HG03571 (cell line): ENCODE results near the gene ABCB8.

Experiments
- ATAC-seq: cut with Tn5 transposase; IDR thresholded peaks from one replicate; pipeline ENCODE4 v1.9.1; 2021; ENCODE audit not compliant: unreplicated experiment

Gene ABCB8

GRCh38 chr7:151028131-151028947 lies at the start of gene ABCB8:
Gene ABCB8, plus strand, starts transcription at chr7:151028450. Its CDS starts 66 bp downstream, at chr7:151028516.
- peak; percentile 95 for ATAC-seq

GRCh38 chr7:150979713-150980390 lies 48.4 kb upstream of the ABCB8 start:
- ATAC-seq: no peak

GRCh38 chr7:150980663-150981062 lies 47.6 kb upstream of the ABCB8 start:
- ATAC-seq: no peak

GRCh38 chr7:150981644-150982043 lies 46.6 kb upstream of the ABCB8 start:
- no peak for ATAC-seq

GRCh38 chr7:150982351-150982750 lies 45.9 kb upstream of the ABCB8 start:
- no peak for ATAC-seq

- ATAC-seq: no peak
Observed at GRCh38 chr7:150983893-150984368, 44.3 kb upstream of the ABCB8 start.

- no peak for ATAC-seq
Observed at GRCh38 chr7:150986099-150986512, 42.1 kb upstream of the ABCB8 start.

GRCh38 chr7:150986556-150986955 lies 41.7 kb upstream of the ABCB8 start:
- no peak for ATAC-seq

- ATAC-seq: no peak
Observed at GRCh38 chr7:150988230-150989226, 39.7 kb upstream of the ABCB8 start.

GRCh38 chr7:150989456-150989855 lies 38.8 kb upstream of the ABCB8 start:
- no peak for ATAC-seq

GRCh38 chr7:150990416-150991186 lies 37.6 kb upstream of the ABCB8 start, which contains the start of gene NOS3:
Gene NOS3, plus strand, starts transcription at chr7:150991017. Its CDS starts 2,787 bp downstream, at chr7:150993804.
- ATAC-seq: no peak

GRCh38 chr7:150992051-150992640 lies 36.1 kb upstream of the ABCB8 start:
- no peak for ATAC-seq

- ATAC-seq: no peak
Observed at GRCh38 chr7:150992833-150993302, 35.4 kb upstream of the ABCB8 start.

- ATAC-seq: no peak
Observed at GRCh38 chr7:150993511-150993910, 34.7 kb upstream of the ABCB8 start.

GRCh38 chr7:150994141-150994837 lies 34.0 kb upstream of the ABCB8 start:
- ATAC-seq: no peak

- no peak for ATAC-seq
Observed at GRCh38 chr7:150994838-150995510, 33.3 kb upstream of the ABCB8 start.

- ATAC-seq: no peak
Observed at GRCh38 chr7:150996376-150997074, 31.7 kb upstream of the ABCB8 start.

GRCh38 chr7:150997075-150997511 lies 31.2 kb upstream of the ABCB8 start:
- no peak for ATAC-seq
